Astrocyte of the spinal cord (primary cell): ENCODE results near the gene CHSY1.

Source experiments
- DNase-seq: peaks from one replicate; pipeline ENCODE4 v3.0.0; 2011; ENCODE audit warnings: low read depth, low spot score
- H3K4me3 ChIP-seq: 2 replicates; pipeline ENCODE4 v1.5.1; 2011; ENCODE audit warnings: low read depth, mild to moderate bottlenecking, low read length, moderate library complexity
- CTCF ChIP-seq: IDR thresholded peaks from 2 replicates; pipeline ENCODE4 v1.5.1; 2012; ENCODE audit warnings: low read depth, mild to moderate bottlenecking, low read length, inconsistent platforms
- in situ Hi-C: cut with HindIII; loops from 2 replicates; pipeline ENCODE4 v1.10.0; 2017; ENCODE audit warnings: low sequenced_read_pairs

The CHSY1 gene

DNA sequence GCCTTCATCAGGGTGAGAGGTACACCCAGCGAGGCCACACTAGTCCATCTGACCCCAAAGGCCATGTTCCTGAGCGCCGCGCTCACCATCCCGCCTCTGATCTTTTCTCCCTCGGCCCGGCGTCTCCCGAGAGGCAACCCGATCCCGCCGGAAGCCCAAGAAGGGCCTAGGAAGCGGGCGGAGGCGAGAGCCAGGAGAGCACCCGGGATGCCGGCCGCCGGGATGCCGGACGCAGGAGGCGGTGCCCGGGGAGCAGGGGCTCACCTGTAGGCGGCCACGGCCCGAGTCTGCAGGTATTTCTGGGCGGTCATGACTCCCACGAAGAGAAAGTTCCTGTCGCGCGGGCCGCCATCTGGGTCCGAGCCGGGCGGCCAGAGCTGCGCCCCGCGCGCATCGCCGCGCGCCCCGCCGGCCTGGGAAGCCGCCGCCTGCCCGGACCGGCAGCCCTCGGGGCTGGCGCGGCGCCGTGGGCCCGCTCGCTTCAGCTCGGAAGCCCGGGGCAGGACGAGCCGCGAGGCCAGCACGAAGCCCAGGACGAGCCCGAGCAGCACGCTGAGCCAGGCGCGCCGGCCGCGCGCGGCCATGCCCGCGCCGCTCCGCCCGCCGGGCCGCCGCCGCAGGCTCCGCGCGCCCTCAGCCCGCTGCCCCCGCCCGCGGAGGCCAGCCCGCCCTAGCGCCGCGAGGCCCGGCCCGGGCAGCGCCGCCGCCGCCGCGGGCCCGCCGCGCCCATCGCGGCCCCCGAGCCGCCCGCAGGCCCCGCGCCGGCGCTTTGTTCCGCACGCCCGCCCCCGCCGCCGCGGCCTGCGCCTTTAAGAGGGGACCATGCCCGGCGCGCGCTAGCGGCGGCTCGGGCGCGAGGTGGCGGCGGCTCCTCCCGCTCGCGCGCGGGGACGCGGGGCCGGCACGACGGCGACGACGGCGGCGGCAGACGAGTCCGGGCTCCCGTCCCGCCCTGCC, 697 bp downstream of the CHSY1 start:
- TF ChIP-seq CTCF: no peak
- in situ Hi-C loops: loop anchor here (10.0 kb wide), 1 partner anchor 126 kb away; no protein-coding TSS in a partner anchor
- DNase-seq: no peak
- H3K4me3 ChIP-seq: peak overlapping the region; percentile 71

DNA sequence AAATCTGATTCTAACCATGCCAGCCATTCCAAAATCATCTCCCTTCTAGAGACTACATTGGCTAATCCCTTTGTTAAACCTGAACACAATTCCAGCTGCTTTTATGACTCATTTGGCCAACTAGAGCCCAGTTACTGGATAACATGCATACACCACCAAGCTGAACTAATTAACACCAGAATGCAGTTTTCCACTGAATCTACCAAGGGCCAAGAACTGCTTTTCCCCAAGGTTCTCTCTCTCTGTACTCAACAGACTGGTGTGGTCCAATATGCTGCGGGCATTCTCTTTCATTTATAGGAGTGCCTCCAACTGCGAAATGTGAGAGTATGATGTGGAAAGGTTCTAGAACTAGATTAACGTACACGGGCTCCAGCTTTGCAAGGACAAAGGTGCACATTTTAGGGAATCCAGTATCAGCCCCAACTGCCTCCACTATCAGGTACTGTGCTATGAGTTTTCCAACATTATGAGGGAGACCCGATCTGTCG, 1.5 kb downstream of the CHSY1 start:
- peak overlapping the region; percentile 71 for H3K4me3 ChIP-seq
- in situ Hi-C loops: loop anchor here (10.0 kb wide), 1 partner anchor 126 kb away; no protein-coding TSS in a partner anchor
- no peak for TF ChIP-seq CTCF
- peak; percentile 87 for DNase-seq

GRCh38 chr15:101248274-101248673, 3.6 kb downstream of the CHSY1 start:
- DNase-seq: no peak

GRCh38 chr15:101246824-101247745, 4.8 kb downstream of the CHSY1 start:
- no peak for DNase-seq
- no peak for TF ChIP-seq CTCF
- no peak overlapping the region for H3K4me3 ChIP-seq
- in situ Hi-C loops: no loop called here

More at GRCh38 chr15:101248274-101248673, 3.6 kb downstream of the CHSY1 start:
- in situ Hi-C loops: no loop called here
- TF ChIP-seq CTCF: no peak
- H3K4me3 ChIP-seq: no peak overlapping the region

DNA sequence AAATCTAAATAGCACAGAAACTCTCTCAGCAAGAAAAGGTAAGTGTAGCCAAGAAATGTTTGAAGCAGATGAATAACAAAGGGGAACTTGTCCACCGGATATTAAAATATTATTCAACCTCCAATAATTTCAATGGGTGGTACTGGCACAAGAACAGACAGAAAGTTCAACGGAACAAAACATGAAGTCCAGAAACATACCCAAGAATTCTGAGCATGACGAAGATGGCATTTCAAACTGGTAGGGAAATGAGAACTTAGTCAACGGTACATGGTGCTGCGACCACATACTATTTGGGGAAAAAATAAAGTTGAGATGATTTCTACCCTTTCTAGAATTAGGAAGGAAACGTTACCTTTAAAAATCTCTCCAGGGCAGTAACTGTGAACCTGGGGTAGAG, 5.5 kb downstream of the CHSY1 start:
- no peak for DNase-seq
- no peak for TF ChIP-seq CTCF
- in situ Hi-C loops: no loop called here
- no peak overlapping the region for H3K4me3 ChIP-seq
